ENCODE data around the gene IL9. TPM values are rescaled to one million over a fixed set of nuclear protein-coding genes. Genes with fewer than 3 reads are reported as not detected.

The IL9 gene
- total RNA-seq = not detected

- intact Hi-C loops (cut with DNase I) = no loop called here
- H3K9me3 ChIP-seq = no peaks in the 10 kb centered on the region
- H3K4me1 ChIP-seq = no peaks in the 10 kb centered on the region
- WGBS, 2 donors = 54 to 59% methylated on average over 7 of the region's 7 CpGs
- no peak within 1 kb of the TSS for H3K27ac ChIP-seq
- no peaks in the 10 kb centered on the region for H3K27me3 ChIP-seq
- DNase-seq = no peak
- no peak for TF ChIP-seq CTCF (IDR thresholded peaks at IDR 0.05)
- no peak for TF ChIP-seq POLR2A (IDR thresholded peaks at IDR 0.05)
- no peak within 1 kb of the TSS for H3K4me3 ChIP-seq (replicated peaks in 1 of 3)
- no peaks in the 10 kb centered on the region for H3K36me3 ChIP-seq
Measured at GRCh38 chr5:135895474-135896006, at the start of gene IL9. IL9 (minus strand) TSS chr5:135895841; CDS start chr5:135895816, 25 bp downstream.

GRCh38 chr5:135944967-135945560 is 49.4 kb upstream of the IL9 start:
- TF ChIP-seq POLR2A (IDR thresholded peaks at IDR 0.05) (no peak), CTCF (IDR thresholded peaks at IDR 0.05) (peak; percentile 56 to 83 (median 72))
- intact Hi-C loops (cut with DNase I) = loop anchor here (5.0 to 10.0 kb wide), 2 partner anchors 130 to 267 kb away; no protein-coding TSS in a partner anchor
- Histone ChIP-seq H3K4me1 (no peaks in the 10 kb centered on the region), H3K9me3 (no peaks in the 10 kb centered on the region), H3K36me3 (no peaks in the 10 kb centered on the region), H3K4me3 (replicated peaks in 1 of 3) (no peak overlapping the region), H3K27me3 (no peaks in the 10 kb centered on the region), H3K27ac (no peak overlapping the region)
- WGBS, 2 donors = 1% methylated on average over 3 of the region's 3 CpGs
- peak; percentile 51 to 57 for DNase-seq

- Histone ChIP-seq H3K9me3 (no peaks in the 10 kb centered on the region), H3K27me3 (no peaks in the 10 kb centered on the region), H3K27ac (no peak overlapping the region), H3K4me3 (replicated peaks in 1 of 3) (no peak overlapping the region), H3K36me3 (no peaks in the 10 kb centered on the region), H3K4me1 (no peaks in the 10 kb centered on the region)
- no peak for DNase-seq
- TF ChIP-seq POLR2A (IDR thresholded peaks at IDR 0.05) = no peak
- no peak for TF ChIP-seq CTCF (IDR thresholded peaks at IDR 0.05)
- intact Hi-C loops (cut with DNase I) = loop anchor here (10.0 kb wide), 1 partner anchor 130 kb away; no protein-coding TSS in a partner anchor
Measured at GRCh38 chr5:135944564-135944963, 48.9 kb upstream of the IL9 start.

GRCh38 chr5:135942202-135942771 is 46.6 kb upstream of the IL9 start:
- intact Hi-C loops (cut with DNase I) = loop anchor here (10.0 kb wide), 1 partner anchor 133 kb away; no protein-coding TSS in a partner anchor
- Histone ChIP-seq H3K9me3 (no peaks in the 10 kb centered on the region), H3K4me3 (replicated peaks in 1 of 3) (no peak overlapping the region), H3K27me3 (no peaks in the 10 kb centered on the region), H3K27ac (no peak overlapping the region), H3K36me3 (no peaks in the 10 kb centered on the region), H3K4me1 (no peaks in the 10 kb centered on the region)
- no peak for TF ChIP-seq POLR2A (IDR thresholded peaks at IDR 0.05)
- TF ChIP-seq CTCF (IDR thresholded peaks at IDR 0.05) = no peak
- WGBS, 2 donors = 74 to 77% methylated on average over 3 of the region's 3 CpGs
- no peak for DNase-seq

GRCh38 chr5:135941711-135942110 is 46.1 kb upstream of the IL9 start:
- no peak for DNase-seq
- Histone ChIP-seq H3K36me3 (no peaks in the 10 kb centered on the region), H3K4me3 (replicated peaks in 1 of 3) (no peak overlapping the region), H3K4me1 (no peaks in the 10 kb centered on the region), H3K27ac (no peak overlapping the region), H3K9me3 (no peaks in the 10 kb centered on the region), H3K27me3 (no peaks in the 10 kb centered on the region)
- intact Hi-C loops (cut with DNase I) = loop anchor here (10.0 kb wide), 1 partner anchor 133 kb away; no protein-coding TSS in a partner anchor
- TF ChIP-seq CTCF (IDR thresholded peaks at IDR 0.05) = no peak
- no peak for TF ChIP-seq POLR2A (IDR thresholded peaks at IDR 0.05)
- WGBS, 2 donors = 89 to 91% methylated on average over 2 of the region's 2 CpGs
